Nephron (organoid): Measurements from ENCODE around the gene CADM3.

Source experiments
- H3K27ac Mint-ChIP-seq, 3 experiments: 2 replicates each; pipeline ENCODE4 v1.8.0; 2020; ENCODE audit warnings: mixed read lengths in 3 of 3, mild to moderate bottlenecking in 2 of 3, moderate library complexity in 1 of 3
- H3K27me3 Mint-ChIP-seq: 2 replicates; pipeline ENCODE4 v1.8.0; 2021; ENCODE audit warnings: low read depth, mild to moderate bottlenecking, moderate library complexity, mixed read lengths
- H3K36me3 Mint-ChIP-seq: 2 replicates; pipeline ENCODE4 v1.8.0; 2020; ENCODE audit warnings: low read depth, mixed read lengths
- H3K4me1 Mint-ChIP-seq: 2 replicates; pipeline ENCODE4 v1.8.0; 2020; ENCODE audit warnings: mixed read lengths
- H3K4me3 Mint-ChIP-seq, 3 experiments: 2 replicates each; pipeline ENCODE4 v1.8.0; 2020; ENCODE audit warnings: mild to moderate bottlenecking in 3 of 3, mixed read lengths in 3 of 3, moderate library complexity in 2 of 3
- H3K9me3 Mint-ChIP-seq: 2 replicates; pipeline ENCODE4 v1.8.0; 2020; ENCODE audit warnings: mixed read lengths
- CTCF ChIP-seq, 3 experiments: fragments of 200-600 bp; sonication (generic); IDR thresholded peaks; one replicate each; pipeline ENCODE4 v1.5.0; 2021; ENCODE audit warnings: antibody characterized with exemption in 3 of 3; ENCODE audit not compliant: unreplicated experiment in 3 of 3

CADM3 gene

GRCh38 chr1:159208175-159208825 lies 36.9 kb downstream of the CADM3 start:
- H3K4me3 Mint-ChIP-seq = no peak overlapping the region
- no peak overlapping the region for H3K27ac Mint-ChIP-seq
- H3K9me3 Mint-ChIP-seq = no peaks in the 10 kb centered on the region
- H3K27me3 Mint-ChIP-seq = peaks cover 65% of the 10 kb centered on the region
- H3K36me3 Mint-ChIP-seq = no peaks in the 10 kb centered on the region
- peaks cover 6% of the 10 kb centered on the region for H3K4me1 Mint-ChIP-seq
- TF ChIP-seq CTCF (IDR thresholded peaks at IDR 0.05; ENCODE audit: unreplicated experiment in 3 of 3) = no peak

- H3K9me3 Mint-ChIP-seq = no peaks in the 10 kb centered on the region
- no peak overlapping the region for H3K27ac Mint-ChIP-seq
- TF ChIP-seq CTCF (IDR thresholded peaks at IDR 0.05; ENCODE audit: unreplicated experiment in 3 of 3) = no peak
- no peaks in the 10 kb centered on the region for H3K36me3 Mint-ChIP-seq
- peaks cover 6% of the 10 kb centered on the region for H3K4me1 Mint-ChIP-seq
- peaks cover 66% of the 10 kb centered on the region for H3K27me3 Mint-ChIP-seq
- H3K4me3 Mint-ChIP-seq = no peak overlapping the region
Measured at GRCh38 chr1:159209061-159209460, 37.6 kb downstream of the CADM3 start.

- Mint-ChIP-seq H3K27me3 (peaks cover 60% of the 10 kb centered on the region), H3K4me1 (peaks cover 6% of the 10 kb centered on the region), H3K9me3 (no peaks in the 10 kb centered on the region), H3K36me3 (no peaks in the 10 kb centered on the region), H3K27ac (no peak overlapping the region), H3K4me3 (no peak overlapping the region)
- peak; percentile 71 to 78 (median 75) for TF ChIP-seq CTCF (IDR thresholded peaks at IDR 0.05; ENCODE audit: unreplicated experiment in 3 of 3)
Measured at GRCh38 chr1:159211331-159212136, 40.1 kb downstream of the CADM3 start.

- peaks cover 53% of the 10 kb centered on the region for H3K27me3 Mint-ChIP-seq
- H3K36me3 Mint-ChIP-seq = no peaks in the 10 kb centered on the region
- no peak overlapping the region for H3K4me3 Mint-ChIP-seq
- no peak for TF ChIP-seq CTCF (IDR thresholded peaks at IDR 0.05; ENCODE audit: unreplicated experiment in 3 of 3)
- H3K27ac Mint-ChIP-seq = no peak overlapping the region
- H3K4me1 Mint-ChIP-seq = peaks cover 6% of the 10 kb centered on the region
- H3K9me3 Mint-ChIP-seq = no peaks in the 10 kb centered on the region
Measured at GRCh38 chr1:159212596-159212995, 41.2 kb downstream of the CADM3 start.

GRCh38 chr1:159214149-159214760 lies 42.8 kb downstream of the CADM3 start:
- peaks cover 6% of the 10 kb centered on the region for H3K4me1 Mint-ChIP-seq
- no peaks in the 10 kb centered on the region for H3K36me3 Mint-ChIP-seq
- no peaks in the 10 kb centered on the region for H3K9me3 Mint-ChIP-seq
- no peak overlapping the region for H3K27ac Mint-ChIP-seq
- H3K4me3 Mint-ChIP-seq = no peak overlapping the region
- H3K27me3 Mint-ChIP-seq = peaks cover 42% of the 10 kb centered on the region
- TF ChIP-seq CTCF (IDR thresholded peaks at IDR 0.05; ENCODE audit: unreplicated experiment in 3 of 3) = peak; percentile 82 to 88 (median 84)
